HCT116 (cell line): Measurements from ENCODE around the gene TMEM40.

ENCODE experiments used
- CEBPB ChIP-seq: IDR thresholded peaks from 2 replicates; pipeline ENCODE4 v1.6.1; 2012; ENCODE audit warnings: low read depth
- EGR1 ChIP-seq: IDR thresholded peaks from 2 replicates; pipeline ENCODE4 v1.6.1; 2012; ENCODE audit warnings: low read depth
- EZH2 ChIP-seq: fragments of 200-600 bp; sonication (generic); IDR thresholded peaks from 2 replicates; pipeline ENCODE4 v1.6.1; 2017; ENCODE audit warnings: antibody characterized with exemption, mixed run types
- EZH2phosphoT487 ChIP-seq: fragments of 200-600 bp; IDR thresholded peaks from 2 replicates; pipeline ENCODE4 v1.6.1; 2018; ENCODE audit warnings: antibody characterized with exemption, borderline replicate concordance
- JUND ChIP-seq: IDR thresholded peaks from 2 replicates; pipeline ENCODE4 v1.6.1; 2012
- POLR2A ChIP-seq: IDR thresholded peaks from 2 replicates; pipeline ENCODE4 v1.7.0; 2011; ENCODE audit warnings: borderline replicate concordance; ENCODE audit not compliant: insufficient read depth, insufficient read length; ENCODE audit errors: extremely low read depth
- POLR2AphosphoS5 ChIP-seq: IDR thresholded peaks from 2 replicates; pipeline ENCODE4 v1.6.1; 2011; ENCODE audit warnings: mild to moderate bottlenecking, low read depth, low read length, moderate library complexity
- SP1 ChIP-seq: IDR thresholded peaks from 2 replicates; pipeline ENCODE4 v1.6.1; 2012; ENCODE audit warnings: low read depth
- YY1 ChIP-seq: IDR thresholded peaks from 2 replicates; pipeline ENCODE4 v1.6.1; 2011; ENCODE audit warnings: low read length, low read depth, moderate library complexity, mild to moderate bottlenecking; ENCODE audit not compliant: insufficient replicate concordance; ENCODE audit errors: extremely low read depth
- TF ChIP-seq, protein P1 (sequence below), 3 experiments: fragments of 200-600 bp in 1 of 3; sonication (generic) in 1 of 3; IDR thresholded peaks in 2 of 3; conservative IDR thresholded peaks in 1 of 3; 2 replicates each; pipeline ENCODE4 v1.5.1; 2012 to 2017; ENCODE audit warnings: low read depth in 2 of 3, low read length in 2 of 3, antibody characterized with exemption in 1 of 3, borderline replicate concordance in 1 of 3, control low read depth in 1 of 3, mild to moderate bottlenecking in 1 of 3, mixed read lengths in 1 of 3, mixed run types in 1 of 3, moderate library complexity in 1 of 3; ENCODE audit not compliant: insufficient read depth in 1 of 3
- TF ChIP-seq, protein P2 (sequence below): IDR thresholded peaks from 2 replicates; pipeline ENCODE4 v1.6.1; 2012

DNA sequence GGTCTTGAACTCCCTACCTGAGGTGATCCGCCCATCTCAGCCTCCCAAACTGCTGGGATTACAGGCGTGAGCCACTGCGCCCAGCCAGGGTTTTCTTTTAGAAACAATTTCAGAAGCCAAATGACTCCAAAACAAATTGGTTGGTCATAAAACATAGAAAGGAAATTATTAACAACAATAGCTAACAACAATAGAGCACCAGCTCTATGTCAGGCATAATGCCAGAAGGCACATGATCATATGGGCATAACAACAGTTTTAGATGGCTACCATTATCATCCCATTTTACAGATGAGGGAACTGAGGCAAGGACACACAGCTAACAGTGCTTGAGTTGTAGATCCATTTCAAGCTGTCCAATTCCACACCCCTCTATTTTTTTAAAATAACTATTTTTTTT is 73.0 kb downstream of the TMEM40 start:
- TF ChIP-seq, protein P1, sequence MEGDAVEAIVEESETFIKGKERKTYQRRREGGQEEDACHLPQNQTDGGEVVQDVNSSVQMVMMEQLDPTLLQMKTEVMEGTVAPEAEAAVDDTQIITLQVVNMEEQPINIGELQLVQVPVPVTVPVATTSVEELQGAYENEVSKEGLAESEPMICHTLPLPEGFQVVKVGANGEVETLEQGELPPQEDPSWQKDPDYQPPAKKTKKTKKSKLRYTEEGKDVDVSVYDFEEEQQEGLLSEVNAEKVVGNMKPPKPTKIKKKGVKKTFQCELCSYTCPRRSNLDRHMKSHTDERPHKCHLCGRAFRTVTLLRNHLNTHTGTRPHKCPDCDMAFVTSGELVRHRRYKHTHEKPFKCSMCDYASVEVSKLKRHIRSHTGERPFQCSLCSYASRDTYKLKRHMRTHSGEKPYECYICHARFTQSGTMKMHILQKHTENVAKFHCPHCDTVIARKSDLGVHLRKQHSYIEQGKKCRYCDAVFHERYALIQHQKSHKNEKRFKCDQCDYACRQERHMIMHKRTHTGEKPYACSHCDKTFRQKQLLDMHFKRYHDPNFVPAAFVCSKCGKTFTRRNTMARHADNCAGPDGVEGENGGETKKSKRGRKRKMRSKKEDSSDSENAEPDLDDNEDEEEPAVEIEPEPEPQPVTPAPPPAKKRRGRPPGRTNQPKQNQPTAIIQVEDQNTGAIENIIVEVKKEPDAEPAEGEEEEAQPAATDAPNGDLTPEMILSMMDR (IDR thresholded peaks at IDR 0.05 in 2 of 3, conservative IDR thresholded peaks at IDR 0.05 in 1 of 3; ENCODE audit: borderline replicate concordance in 1 of 3, insufficient read depth in 1 of 3, low read depth in 2 of 3, low read length in 2 of 3) = no peak
- TF ChIP-seq YY1 = no peak
- TF ChIP-seq EZH2 = no peak
- no peak for TF ChIP-seq EZH2phosphoT487
- no peak for TF ChIP-seq POLR2A
- no peak for TF ChIP-seq JUND
- no peak for TF ChIP-seq EGR1
- TF ChIP-seq, protein P2, sequence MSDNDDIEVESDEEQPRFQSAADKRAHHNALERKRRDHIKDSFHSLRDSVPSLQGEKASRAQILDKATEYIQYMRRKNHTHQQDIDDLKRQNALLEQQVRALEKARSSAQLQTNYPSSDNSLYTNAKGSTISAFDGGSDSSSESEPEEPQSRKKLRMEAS = no peak
- TF ChIP-seq CEBPB = no peak
- no peak for TF ChIP-seq POLR2AphosphoS5
- no peak for TF ChIP-seq SP1
